SU-DHL-6 (cell line): Measurements from ENCODE around the gene CTNNA2.

Experiments
- EZH2phosphoT487 ChIP-seq: fragments of 200-600 bp; sonication (generic), shearing (Covaris generic); conservative IDR thresholded peaks from 2 replicates; pipeline ENCODE4 v1.6.1; 2018; ENCODE audit warnings: mild to moderate bottlenecking, antibody characterized with exemption, low read length, moderate library complexity, mixed read lengths
- TF ChIP-seq, protein P1 (sequence below): fragments of 200-600 bp; sonication (generic); IDR thresholded peaks from one replicate; pipeline ENCODE4 v1.5.1; 2017; ENCODE audit warnings: antibody characterized with exemption, mild to moderate bottlenecking, low read length, moderate library complexity; ENCODE audit not compliant: insufficient read depth, poor library complexity, severe bottlenecking

DNA sequence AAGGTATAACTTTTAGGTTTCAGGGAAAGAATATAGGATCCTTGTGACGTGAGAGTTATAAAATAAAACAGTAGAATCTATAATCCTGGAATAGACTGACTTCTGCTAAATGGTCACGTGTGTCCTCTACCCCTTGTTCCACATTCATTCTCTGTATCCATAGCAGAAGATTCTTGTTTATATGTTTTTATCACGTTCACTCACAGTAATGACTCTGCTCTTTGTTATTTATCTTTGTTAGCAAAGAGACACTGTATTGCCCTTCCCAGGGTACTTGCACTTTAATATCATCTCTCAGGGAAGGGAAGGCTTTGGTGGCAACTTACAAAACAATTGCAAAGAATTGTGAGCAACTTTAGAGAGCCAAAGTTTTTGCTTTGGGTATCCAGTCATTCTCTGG, 997.9 kb downstream of the CTNNA2 start:
- TF ChIP-seq, protein P1, sequence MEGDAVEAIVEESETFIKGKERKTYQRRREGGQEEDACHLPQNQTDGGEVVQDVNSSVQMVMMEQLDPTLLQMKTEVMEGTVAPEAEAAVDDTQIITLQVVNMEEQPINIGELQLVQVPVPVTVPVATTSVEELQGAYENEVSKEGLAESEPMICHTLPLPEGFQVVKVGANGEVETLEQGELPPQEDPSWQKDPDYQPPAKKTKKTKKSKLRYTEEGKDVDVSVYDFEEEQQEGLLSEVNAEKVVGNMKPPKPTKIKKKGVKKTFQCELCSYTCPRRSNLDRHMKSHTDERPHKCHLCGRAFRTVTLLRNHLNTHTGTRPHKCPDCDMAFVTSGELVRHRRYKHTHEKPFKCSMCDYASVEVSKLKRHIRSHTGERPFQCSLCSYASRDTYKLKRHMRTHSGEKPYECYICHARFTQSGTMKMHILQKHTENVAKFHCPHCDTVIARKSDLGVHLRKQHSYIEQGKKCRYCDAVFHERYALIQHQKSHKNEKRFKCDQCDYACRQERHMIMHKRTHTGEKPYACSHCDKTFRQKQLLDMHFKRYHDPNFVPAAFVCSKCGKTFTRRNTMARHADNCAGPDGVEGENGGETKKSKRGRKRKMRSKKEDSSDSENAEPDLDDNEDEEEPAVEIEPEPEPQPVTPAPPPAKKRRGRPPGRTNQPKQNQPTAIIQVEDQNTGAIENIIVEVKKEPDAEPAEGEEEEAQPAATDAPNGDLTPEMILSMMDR = no peak
- no peak for TF ChIP-seq EZH2phosphoT487
